CD4-positive, alpha-beta T cell treated with Interleukin-6 at 100 ng/mL for 8 hours (primary cell): ENCODE data around the gene GPALPP1.
"Not testable (repeated sequence)": the region's sequence is repeated elsewhere in the genome, so short reads cannot be mapped to it uniquely, and the experiment has no call there.

Source experiments
- DNase-seq: peaks from one replicate; pipeline ENCODE4 v3.0.0-alpha.2; 2020; ENCODE audit warnings: mixed read lengths, low spot score

The GPALPP1 gene

GRCh38 chr13:45063261-45063860 is 74.0 kb downstream of the GPALPP1 start:
- no peak for DNase-seq

- DNase-seq = not testable (repeated sequence)
These were observed 74.6 kb downstream of the GPALPP1 start for GRCh38 chr13:45063889-45064288.

GRCh38 chr13:45064889-45065288 is 75.6 kb downstream of the GPALPP1 start:
- DNase-seq = no peak

- no peak for DNase-seq
These were observed 79.0 kb downstream of the GPALPP1 start for GRCh38 chr13:45068036-45069001.

GRCh38 chr13:45073809-45074208 is 84.5 kb downstream of the GPALPP1 start:
- DNase-seq = no peak

GRCh38 chr13:45074721-45075120 is 85.4 kb downstream of the GPALPP1 start:
- DNase-seq = no peak

GRCh38 chr13:45078003-45078402 is 88.7 kb downstream of the GPALPP1 start:
- no peak for DNase-seq
